ENCODE data around the gene FAM98B. TPM values are rescaled to one million over a fixed set of nuclear protein-coding genes. Genes with fewer than 3 reads are reported as not detected.

The FAM98B gene
- total RNA-seq, 1 donor from 2014 or later = 16.8 TPM

GRCh38 chr15:38490242-38490922, 36.5 kb downstream of the FAM98B start:
- ATAC-seq = no peak
- H3K27me3 ChIP-seq (ENCODE audit: low read depth) = no peaks in the 10 kb centered on the region
- H3K27ac ChIP-seq = no peak overlapping the region
- H3K4me3 ChIP-seq = no peak overlapping the region
- H3K36me3 ChIP-seq = peaks cover 29% of the 10 kb centered on the region
- no peaks in the 10 kb centered on the region for H3K4me1 ChIP-seq
- TF ChIP-seq, protein P1, sequence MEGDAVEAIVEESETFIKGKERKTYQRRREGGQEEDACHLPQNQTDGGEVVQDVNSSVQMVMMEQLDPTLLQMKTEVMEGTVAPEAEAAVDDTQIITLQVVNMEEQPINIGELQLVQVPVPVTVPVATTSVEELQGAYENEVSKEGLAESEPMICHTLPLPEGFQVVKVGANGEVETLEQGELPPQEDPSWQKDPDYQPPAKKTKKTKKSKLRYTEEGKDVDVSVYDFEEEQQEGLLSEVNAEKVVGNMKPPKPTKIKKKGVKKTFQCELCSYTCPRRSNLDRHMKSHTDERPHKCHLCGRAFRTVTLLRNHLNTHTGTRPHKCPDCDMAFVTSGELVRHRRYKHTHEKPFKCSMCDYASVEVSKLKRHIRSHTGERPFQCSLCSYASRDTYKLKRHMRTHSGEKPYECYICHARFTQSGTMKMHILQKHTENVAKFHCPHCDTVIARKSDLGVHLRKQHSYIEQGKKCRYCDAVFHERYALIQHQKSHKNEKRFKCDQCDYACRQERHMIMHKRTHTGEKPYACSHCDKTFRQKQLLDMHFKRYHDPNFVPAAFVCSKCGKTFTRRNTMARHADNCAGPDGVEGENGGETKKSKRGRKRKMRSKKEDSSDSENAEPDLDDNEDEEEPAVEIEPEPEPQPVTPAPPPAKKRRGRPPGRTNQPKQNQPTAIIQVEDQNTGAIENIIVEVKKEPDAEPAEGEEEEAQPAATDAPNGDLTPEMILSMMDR (IDR thresholded peaks at IDR 0.05) = no peak
- DNase-seq = no peak
- H3K9me3 ChIP-seq = no peaks in the 10 kb centered on the region
- intact Hi-C loops (cut with DNase I) = no loop called here

GRCh38 chr15:38496151-38496550, 42.2 kb downstream of the FAM98B start:
- Histone ChIP-seq H3K36me3 (peaks cover 11% of the 10 kb centered on the region), H3K4me1 (no peaks in the 10 kb centered on the region), H3K4me3 (no peak overlapping the region), H3K27ac (no peak overlapping the region), H3K27me3 (ENCODE audit: low read depth) (no peaks in the 10 kb centered on the region), H3K9me3 (no peaks in the 10 kb centered on the region)
- TF ChIP-seq, protein P1 (IDR thresholded peaks at IDR 0.05) = no peak
- intact Hi-C loops (cut with DNase I) = no loop called here
- DNase-seq (no peak), ATAC-seq (no peak)

GRCh38 chr15:38499651-38500050, 45.7 kb downstream of the FAM98B start:
- H3K27ac ChIP-seq = no peak overlapping the region
- H3K4me1 ChIP-seq = no peaks in the 10 kb centered on the region
- TF ChIP-seq, protein P1 (IDR thresholded peaks at IDR 0.05) = no peak
- ATAC-seq = no peak
- DNase-seq = no peak
- H3K27me3 ChIP-seq (ENCODE audit: low read depth) = no peaks in the 10 kb centered on the region
- peaks cover 2% of the 10 kb centered on the region for H3K36me3 ChIP-seq
- no peak overlapping the region for H3K4me3 ChIP-seq
- no peaks in the 10 kb centered on the region for H3K9me3 ChIP-seq
- intact Hi-C loops (cut with DNase I) = no loop called here

- no peak for ATAC-seq
- H3K4me3 ChIP-seq = no peak overlapping the region
- DNase-seq = no peak
- intact Hi-C loops (cut with DNase I) = no loop called here
- H3K36me3 ChIP-seq = peaks cover 4% of the 10 kb centered on the region
- no peaks in the 10 kb centered on the region for H3K4me1 ChIP-seq
- no peaks in the 10 kb centered on the region for H3K27me3 ChIP-seq (ENCODE audit: low read depth)
- H3K9me3 ChIP-seq = no peaks in the 10 kb centered on the region
- no peak overlapping the region for H3K27ac ChIP-seq
- TF ChIP-seq, protein P1 (IDR thresholded peaks at IDR 0.05) = no peak
Observed at GRCh38 chr15:38503496-38503895, 49.6 kb downstream of the FAM98B start.

DNA sequence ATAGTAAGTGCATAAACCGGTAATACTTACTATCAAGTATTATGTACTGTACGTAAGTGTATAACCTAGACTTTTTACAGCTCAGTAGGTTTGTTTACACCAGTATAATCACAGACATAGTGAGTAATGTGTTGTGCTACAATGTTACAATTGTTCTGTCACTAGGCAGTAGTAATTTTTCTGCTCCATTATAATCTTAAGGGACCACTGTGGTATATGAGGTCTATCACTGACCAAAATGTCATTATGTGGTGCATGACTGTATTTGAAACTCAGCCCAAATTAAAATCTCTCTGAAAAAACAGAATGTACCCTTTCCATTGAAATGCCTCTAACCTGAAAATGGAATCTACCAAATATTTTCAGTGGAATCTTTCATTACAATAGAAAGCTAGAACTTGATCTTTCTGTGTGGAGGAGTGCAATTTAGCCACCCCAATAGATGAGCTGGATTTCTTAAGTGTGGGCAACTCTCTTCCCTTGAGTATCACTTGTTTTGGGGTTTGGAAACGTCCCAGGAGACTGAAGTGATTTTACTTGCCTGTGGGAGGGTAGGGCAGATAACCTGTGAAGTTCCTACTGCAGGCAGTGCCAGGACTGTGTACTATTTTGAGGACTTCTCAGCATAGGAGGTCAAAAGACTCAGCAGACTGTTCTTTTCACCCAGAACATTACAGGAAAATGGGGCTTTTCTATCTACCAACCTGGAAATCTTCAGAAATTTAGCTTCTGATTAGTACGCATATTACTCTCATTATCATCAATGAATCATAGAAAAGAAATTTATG, 50.9 kb downstream of the FAM98B start:
- no peaks in the 10 kb centered on the region for H3K4me1 ChIP-seq
- no peak overlapping the region for H3K4me3 ChIP-seq
- TF ChIP-seq, protein P1 (IDR thresholded peaks at IDR 0.05) = no peak
- no peak for DNase-seq
- ATAC-seq = no peak
- peaks cover 4% of the 10 kb centered on the region for H3K36me3 ChIP-seq
- H3K27me3 ChIP-seq (ENCODE audit: low read depth) = no peaks in the 10 kb centered on the region
- no peak overlapping the region for H3K27ac ChIP-seq
- no peaks in the 10 kb centered on the region for H3K9me3 ChIP-seq
- intact Hi-C loops (cut with DNase I) = no loop called here

All from lower lobe of right lung (tissue), 2 donors.